A673 (cell line): ENCODE data around the gene LDLRAD3. TPM values are rescaled to one million over a fixed set of nuclear protein-coding genes. Genes with fewer than 3 reads are reported as not detected.

Source experiments
- BruUV-seq: library from RNA; stranded (reverse); fragments of 400-500 nt; replicated peaks from 2 replicates; lab custom pipeline; 2021; lab: Mats Ljungman, UMichigan
- CTCF ChIA-PET: fragments of 300-600 bp; sonication (Branson Sonifier 250); formaldehyde crosslinking; loops from one replicate; lab custom pipeline; 2022; ENCODE audit warnings: antibody characterized with exemption; lab: Charles Lee
- POLR2A ChIA-PET: fragments of 300-600 bp; sonication (Branson Sonifier 250); formaldehyde crosslinking; loops from one replicate; lab custom pipeline; 2022; ENCODE audit warnings: antibody characterized with exemption; ENCODE audit not compliant: low non-redundant PET; lab: Charles Lee
- DNase-seq: peaks from one replicate; pipeline ENCODE4 v3.0.0-alpha.2; 2015; ENCODE audit warnings: low spot score
- H3K27ac ChIP-seq: fragments of 200-600 bp; sonication (generic); 2 replicates; pipeline ENCODE4 v1.5.1; 2016; ENCODE audit warnings: mixed run types, low read depth, mild to moderate bottlenecking, mixed read lengths, antibody characterized with exemption, low read length; ENCODE audit not compliant: poor library complexity, severe bottlenecking
- H3K27me3 ChIP-seq: fragments of 200-600 bp; sonication (generic); replicated peaks from 2 replicates; pipeline ENCODE4 v1.6.1; 2017; ENCODE audit warnings: mixed run types, low read depth, mild to moderate bottlenecking, mixed read lengths, antibody characterized with exemption, low read length; ENCODE audit not compliant: insufficient read depth, poor library complexity
- H3K36me3 ChIP-seq: fragments of 200-600 bp; sonication (generic); 2 replicates; pipeline ENCODE4 v1.6.1; 2016; ENCODE audit warnings: mixed run types, mild to moderate bottlenecking, mixed read lengths, antibody characterized with exemption, low read length; ENCODE audit not compliant: insufficient read depth, poor library complexity, severe bottlenecking
- H3K4me1 ChIP-seq: fragments of 200-600 bp; sonication (generic); 2 replicates; pipeline ENCODE4 v1.6.1; 2017; ENCODE audit warnings: mixed run types, mild to moderate bottlenecking, mixed read lengths, antibody characterized with exemption, low read length; ENCODE audit not compliant: insufficient read depth, poor library complexity, severe bottlenecking
- H3K4me3 ChIP-seq: fragments of 200-600 bp; sonication (generic); 2 replicates; pipeline ENCODE4 v1.5.1; 2016; ENCODE audit warnings: low read depth, mixed run types, mild to moderate bottlenecking, mixed read lengths, low read length; ENCODE audit not compliant: poor library complexity, severe bottlenecking
- H3K9me3 ChIP-seq: fragments of 200-600 bp; sonication (generic); 2 replicates; pipeline ENCODE4 v1.6.1; 2016; ENCODE audit warnings: mixed run types, low read depth, mild to moderate bottlenecking, mixed read lengths, antibody characterized with exemption, low read length; ENCODE audit not compliant: poor library complexity, severe bottlenecking
- EZH2 ChIP-seq: fragments of 200-600 bp; sonication (generic); IDR thresholded peaks from 2 replicates; pipeline ENCODE4 v1.6.1; 2017; ENCODE audit warnings: borderline replicate concordance, low read depth, mild to moderate bottlenecking, mixed read lengths, antibody characterized with exemption, low read length; ENCODE audit not compliant: poor library complexity, severe bottlenecking
- intact Hi-C: fragments of 100-400 bp; cut with micrococcal nuclease; formaldehyde crosslinking; loops from one replicate; pipeline ENCODE4 v1.10.0; 2022; ENCODE audit not compliant: unreplicated experiment
- total RNA-seq: library from RNA; stranded (reverse); gene quantifications from 2 replicates; pipeline ENCODE4 v1.2.3, GENCODE V29; 2021
- TF ChIP-seq, protein P1 (sequence below): fragments of 300-800, 200-600 bp; sonication (generic); conservative IDR thresholded peaks from 2 replicates; pipeline ENCODE4 v1.5.1; 2017; ENCODE audit warnings: low read depth, mild to moderate bottlenecking, antibody characterized with exemption, low read length, moderate library complexity, mixed read lengths

The LDLRAD3 gene
- total RNA-seq, 1 experiment from 2014 or later, result 13.1 TPM

DNA sequence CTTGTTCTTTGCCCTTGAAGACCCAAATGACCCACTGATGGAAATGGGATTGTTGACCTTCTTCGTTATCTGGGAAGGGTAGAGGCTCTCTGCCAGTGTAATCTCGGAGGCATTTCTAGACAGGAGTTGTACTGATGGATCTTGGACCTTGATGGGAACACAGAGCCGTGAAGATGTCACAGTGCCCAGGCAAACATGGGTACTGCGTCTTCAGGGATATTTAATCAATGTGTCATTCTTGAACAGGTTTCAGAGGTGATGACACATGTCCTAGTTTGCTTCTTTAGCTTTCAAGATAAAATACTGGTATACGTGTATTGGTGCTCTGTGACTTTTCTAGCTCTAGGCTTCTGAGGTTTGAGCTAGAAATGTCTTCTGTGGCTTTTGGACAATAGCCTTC, 6.2 kb downstream of the LDLRAD3 start:
- no peak overlapping the region for H3K27ac ChIP-seq
- no TSS peak for BruUV-seq
- POLR2A ChIA-PET, result no interaction called here
- H3K4me1 ChIP-seq, result peaks cover 10% of the 10 kb centered on the region
- no peak overlapping the region for H3K4me3 ChIP-seq
- H3K9me3 ChIP-seq, result no peaks in the 10 kb centered on the region
- H3K27me3 ChIP-seq, result no peaks in the 10 kb centered on the region
- TF ChIP-seq, protein P1, sequence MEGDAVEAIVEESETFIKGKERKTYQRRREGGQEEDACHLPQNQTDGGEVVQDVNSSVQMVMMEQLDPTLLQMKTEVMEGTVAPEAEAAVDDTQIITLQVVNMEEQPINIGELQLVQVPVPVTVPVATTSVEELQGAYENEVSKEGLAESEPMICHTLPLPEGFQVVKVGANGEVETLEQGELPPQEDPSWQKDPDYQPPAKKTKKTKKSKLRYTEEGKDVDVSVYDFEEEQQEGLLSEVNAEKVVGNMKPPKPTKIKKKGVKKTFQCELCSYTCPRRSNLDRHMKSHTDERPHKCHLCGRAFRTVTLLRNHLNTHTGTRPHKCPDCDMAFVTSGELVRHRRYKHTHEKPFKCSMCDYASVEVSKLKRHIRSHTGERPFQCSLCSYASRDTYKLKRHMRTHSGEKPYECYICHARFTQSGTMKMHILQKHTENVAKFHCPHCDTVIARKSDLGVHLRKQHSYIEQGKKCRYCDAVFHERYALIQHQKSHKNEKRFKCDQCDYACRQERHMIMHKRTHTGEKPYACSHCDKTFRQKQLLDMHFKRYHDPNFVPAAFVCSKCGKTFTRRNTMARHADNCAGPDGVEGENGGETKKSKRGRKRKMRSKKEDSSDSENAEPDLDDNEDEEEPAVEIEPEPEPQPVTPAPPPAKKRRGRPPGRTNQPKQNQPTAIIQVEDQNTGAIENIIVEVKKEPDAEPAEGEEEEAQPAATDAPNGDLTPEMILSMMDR, result no peak
- no peak for TF ChIP-seq EZH2
- CTCF ChIA-PET, result no interaction called here
- no peak for DNase-seq
- no peaks in the 10 kb centered on the region for H3K36me3 ChIP-seq
- intact Hi-C loops, result no loop called here

DNA sequence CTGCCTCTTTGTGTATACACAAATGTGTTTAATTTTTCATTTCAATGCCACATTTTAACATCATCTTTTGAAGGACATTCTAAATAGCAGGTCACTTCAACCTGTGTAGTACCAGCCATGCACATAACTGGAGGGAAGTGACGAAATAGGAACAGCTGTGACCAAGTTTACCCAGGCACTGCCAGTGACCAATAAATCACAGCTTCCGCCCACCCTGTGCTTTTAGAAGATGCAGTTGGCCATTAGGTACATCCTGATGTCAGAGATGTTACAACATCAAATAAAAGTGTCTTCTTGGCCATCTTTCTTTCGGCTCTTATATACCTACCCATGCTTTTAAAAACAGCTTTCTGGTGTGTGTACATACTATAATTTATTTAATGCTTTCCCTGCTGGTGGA, 7.8 kb downstream of the LDLRAD3 start:
- H3K4me3 ChIP-seq, result no peak overlapping the region
- H3K36me3 ChIP-seq, result no peaks in the 10 kb centered on the region
- H3K4me1 ChIP-seq, result peaks cover 8% of the 10 kb centered on the region
- POLR2A ChIA-PET, result interaction anchor here (0.6 kb wide), 1 partner anchor 428 kb away, joined by 3 read pairs; no protein-coding TSS in a partner anchor
- no TSS peak for BruUV-seq
- no peak overlapping the region for H3K27ac ChIP-seq
- H3K9me3 ChIP-seq, result no peaks in the 10 kb centered on the region
- peak; percentile 35 for DNase-seq
- no peaks in the 10 kb centered on the region for H3K27me3 ChIP-seq
- TF ChIP-seq EZH2, result no peak
- TF ChIP-seq, protein P1, result no peak
- intact Hi-C loops, result no loop called here
- CTCF ChIA-PET, result no interaction called here

DNA sequence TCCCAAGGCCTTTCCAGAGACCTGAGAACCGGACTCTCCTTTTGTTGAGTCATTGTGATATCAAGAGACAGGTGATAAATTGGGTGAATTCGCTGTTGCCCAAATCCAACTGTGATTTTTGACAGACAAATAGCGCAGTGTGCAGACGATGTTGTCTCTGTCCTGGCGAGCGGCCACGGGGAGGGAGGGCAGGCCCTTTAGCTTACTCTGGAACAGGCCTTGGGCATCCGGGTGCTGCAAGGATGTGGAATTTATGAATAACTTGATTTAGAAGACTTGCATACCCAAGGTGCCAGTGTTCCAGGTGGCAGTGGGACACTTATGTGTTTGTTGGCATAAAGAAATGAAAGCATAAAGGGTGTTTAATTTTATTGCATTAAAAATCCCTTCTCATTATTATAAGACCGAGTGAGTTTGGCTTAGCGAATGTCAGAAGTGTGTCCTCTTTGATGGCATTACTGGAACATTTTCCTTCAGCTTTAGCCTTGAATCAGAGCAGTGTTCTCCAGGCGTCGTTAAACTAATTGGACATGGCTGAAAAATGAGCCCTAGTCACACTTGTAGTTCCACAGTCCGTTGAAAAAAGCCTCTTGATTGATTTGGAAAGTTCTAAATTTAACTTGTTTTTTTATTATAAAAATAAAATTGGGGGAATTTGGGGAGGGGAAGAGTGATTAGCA, 9.4 kb downstream of the LDLRAD3 start:
- H3K27ac ChIP-seq, result no peak overlapping the region

More for the DNA sequence above, 9.4 kb downstream of the LDLRAD3 start:
- ChIA-PET POLR2A (interaction anchor here (0.7 kb wide), 1 partner anchor 21 kb away, joined by 3 read pairs; no protein-coding TSS in a partner anchor), CTCF (interaction anchor here (0.9 kb wide), 1 partner anchor 304 kb away, joined by 3 read pairs; no protein-coding TSS in a partner anchor)
- Histone ChIP-seq H3K9me3 (no peaks in the 10 kb centered on the region), H3K4me3 (no peak overlapping the region), H3K36me3 (no peaks in the 10 kb centered on the region), H3K4me1 (peaks cover 8% of the 10 kb centered on the region), H3K27me3 (no peaks in the 10 kb centered on the region)
- intact Hi-C loops, result no loop called here
- DNase-seq, result no peak
- TF ChIP-seq EZH2, result no peak
- TF ChIP-seq, protein P1, result no peak
- no TSS peak for BruUV-seq
